ENCODE measurements around the gene SLAMF1. TPM values are rescaled to one million over a fixed set of nuclear protein-coding genes. Genes with fewer than 3 reads are reported as not detected.

The SLAMF1 gene
- total and polyA plus RNA-seq, 9 of the 15 experiments (the other 6 are each of a cell fraction or from before 2014, with no cell fraction given) = 0.04 to 0.17 (median 0.11) TPM; not detected in 4

DNA sequence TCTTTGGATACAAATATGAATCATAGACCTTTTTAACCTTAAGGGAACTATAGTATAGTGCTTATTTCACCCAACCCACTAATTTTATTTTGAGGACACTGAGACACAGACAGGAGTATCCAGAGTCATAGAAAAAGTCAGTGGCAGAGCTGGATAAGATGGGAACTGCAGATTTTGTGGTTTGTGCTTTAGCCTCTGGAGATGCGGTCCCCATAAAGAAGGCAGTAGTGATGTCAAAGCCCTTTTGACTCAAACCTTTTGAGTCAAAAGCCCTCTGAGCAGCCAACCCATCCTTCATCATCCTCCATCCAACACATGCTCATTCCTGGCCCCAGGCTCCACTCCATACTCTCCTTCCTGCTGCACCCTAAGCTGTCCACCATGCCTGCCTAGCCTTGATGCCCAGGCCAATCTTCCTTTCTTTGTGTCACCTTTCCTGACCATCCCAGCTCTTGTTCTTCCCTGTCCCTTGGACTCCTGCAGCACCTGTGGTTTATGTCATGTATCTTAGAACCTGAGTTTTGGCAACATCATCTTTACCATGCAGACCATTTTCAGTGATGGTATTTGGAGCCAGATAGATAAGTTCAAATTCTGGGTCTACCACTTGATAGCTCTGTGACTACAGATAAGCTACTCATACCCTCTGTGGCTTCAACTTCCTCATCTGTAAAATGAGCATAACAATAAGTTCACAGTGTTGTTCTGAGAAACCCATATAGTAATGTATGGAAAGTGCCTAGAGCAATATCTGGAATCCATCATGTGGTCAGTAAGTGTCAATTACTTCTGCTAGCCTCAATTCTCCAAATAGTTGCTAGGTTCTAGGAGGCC lies 20.1 kb downstream of the SLAMF1 start (continued):
- TF ChIP-seq CBFA2T2 (conservative IDR thresholded peaks at IDR 0.05) (peak; percentile 64), CBFB (CRISPR knock-in tag; IDR thresholded peaks at IDR 0.05) (no peak), MTA1 (IDR thresholded peaks at IDR 0.05; ENCODE audit: borderline replicate concordance) (no peak), CSDE1 (IDR thresholded peaks at IDR 0.05) (no peak), ARID4B (CRISPR knock-in tag; IDR thresholded peaks at IDR 0.05) (no peak), ZNF785 (CRISPR knock-in tag; IDR thresholded peaks at IDR 0.05) (no peak), CC2D1A (IDR thresholded peaks at IDR 0.05) (no peak), ZNF518B (CRISPR knock-in tag; IDR thresholded peaks at IDR 0.05) (no peak), ZNF23 (CRISPR knock-in tag; IDR thresholded peaks at IDR 0.05) (no peak), ZNF124 (CRISPR knock-in tag; IDR thresholded peaks at IDR 0.05) (no peak), FUS (optimal IDR thresholded peaks at IDR 0.05; ENCODE audit: low read depth, low read length) (no peak), FOXM1 (IDR thresholded peaks at IDR 0.05; ENCODE audit: low read depth) (peak; percentile 25; the same call in 1 of the 2 replicates), FOXM1 (CRISPR knock-in tag; IDR thresholded peaks at IDR 0.05; ENCODE audit: low read depth) (no peak), ZBTB7A (IDR thresholded peaks at IDR 0.05; ENCODE audit: borderline replicate concordance, control insufficient read depth, low read depth, low read length) (no peak), PPARD (CRISPR knock-in tag; IDR thresholded peaks at IDR 0.05) (no peak)
- TF ChIP-seq, protein P1, sequence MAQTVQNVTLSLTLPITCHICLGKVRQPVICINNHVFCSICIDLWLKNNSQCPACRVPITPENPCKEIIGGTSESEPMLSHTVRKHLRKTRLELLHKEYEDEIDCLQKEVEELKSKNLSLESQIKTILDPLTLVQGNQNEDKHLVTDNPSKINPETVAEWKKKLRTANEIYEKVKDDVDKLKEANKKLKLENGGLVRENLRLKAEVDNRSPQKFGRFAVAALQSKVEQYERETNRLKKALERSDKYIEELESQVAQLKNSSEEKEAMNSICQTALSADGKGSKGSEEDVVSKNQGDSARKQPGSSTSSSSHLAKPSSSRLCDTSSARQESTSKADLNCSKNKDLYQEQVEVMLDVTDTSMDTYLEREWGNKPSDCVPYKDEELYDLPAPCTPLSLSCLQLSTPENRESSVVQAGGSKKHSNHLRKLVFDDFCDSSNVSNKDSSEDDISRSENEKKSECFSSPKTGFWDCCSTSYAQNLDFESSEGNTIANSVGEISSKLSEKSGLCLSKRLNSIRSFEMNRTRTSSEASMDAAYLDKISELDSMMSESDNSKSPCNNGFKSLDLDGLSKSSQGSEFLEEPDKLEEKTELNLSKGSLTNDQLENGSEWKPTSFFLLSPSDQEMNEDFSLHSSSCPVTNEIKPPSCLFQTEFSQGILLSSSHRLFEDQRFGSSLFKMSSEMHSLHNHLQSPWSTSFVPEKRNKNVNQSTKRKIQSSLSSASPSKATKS (CRISPR knock-in tag; IDR thresholded peaks at IDR 0.05) = no peak
- TF ChIP-seq, protein P2, sequence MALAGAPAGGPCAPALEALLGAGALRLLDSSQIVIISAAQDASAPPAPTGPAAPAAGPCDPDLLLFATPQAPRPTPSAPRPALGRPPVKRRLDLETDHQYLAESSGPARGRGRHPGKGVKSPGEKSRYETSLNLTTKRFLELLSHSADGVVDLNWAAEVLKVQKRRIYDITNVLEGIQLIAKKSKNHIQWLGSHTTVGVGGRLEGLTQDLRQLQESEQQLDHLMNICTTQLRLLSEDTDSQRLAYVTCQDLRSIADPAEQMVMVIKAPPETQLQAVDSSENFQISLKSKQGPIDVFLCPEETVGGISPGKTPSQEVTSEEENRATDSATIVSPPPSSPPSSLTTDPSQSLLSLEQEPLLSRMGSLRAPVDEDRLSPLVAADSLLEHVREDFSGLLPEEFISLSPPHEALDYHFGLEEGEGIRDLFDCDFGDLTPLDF (CRISPR knock-in tag; IDR thresholded peaks at IDR 0.05) = no peak
